Stimulated activated CD4-positive, alpha-beta T cell treated with anti-CD3 and anti-CD28 coated beads, Interleukin-15, amount 100 ng/mL, for 1 hour (primary cell): ENCODE measurements around the gene DDX56.
"Not testable (repeated sequence)": the region's sequence is repeated elsewhere in the genome, so short reads cannot be mapped to it uniquely, and the experiment has no call there.

Experiments used
- DNase-seq, 2 donors: peaks; one replicate each; pipeline ENCODE4 v3.0.0-alpha.2; 2020; ENCODE audit warnings: low read depth in 1 of 2, low spot score in 1 of 2

Gene DDX56

GRCh38 chr7:44597181-44597580 lies 23.5 kb upstream of the DDX56 start:
- not testable (repeated sequence) for DNase-seq

DNA sequence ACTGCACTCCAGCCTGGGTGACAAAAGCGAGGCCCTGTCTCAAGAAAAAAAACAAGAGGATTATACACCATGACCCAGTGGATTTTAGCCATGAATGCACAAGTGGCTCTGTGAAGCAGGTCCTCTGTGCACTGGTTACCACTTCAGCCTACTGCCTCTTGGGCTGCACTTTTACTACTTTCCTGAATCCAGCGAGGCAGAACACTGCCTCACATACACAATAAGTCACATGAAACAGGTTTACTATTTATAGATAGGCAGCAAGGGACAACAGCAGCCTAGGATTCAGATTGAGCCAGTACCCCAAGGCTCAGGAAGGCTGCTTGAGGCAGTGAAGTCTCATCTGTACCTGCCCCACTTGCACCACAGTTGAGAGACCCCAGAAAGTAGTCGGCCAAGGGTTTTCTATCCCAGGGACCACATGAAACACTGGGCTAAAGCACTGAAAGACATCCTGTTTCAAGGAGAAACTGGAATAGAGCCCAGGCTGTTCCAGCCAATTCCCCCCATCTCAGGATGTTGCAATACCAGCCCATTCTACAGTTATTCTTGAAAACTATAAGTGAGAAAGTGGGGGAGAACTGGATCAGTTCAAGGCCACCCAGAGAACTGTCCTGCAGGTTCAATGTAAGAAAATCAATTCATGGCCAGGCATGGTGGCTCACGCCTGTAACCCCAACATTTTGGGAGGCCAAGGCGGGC lies 22.4 kb upstream of the DDX56 start:
- DNase-seq, result no peak

DNA sequence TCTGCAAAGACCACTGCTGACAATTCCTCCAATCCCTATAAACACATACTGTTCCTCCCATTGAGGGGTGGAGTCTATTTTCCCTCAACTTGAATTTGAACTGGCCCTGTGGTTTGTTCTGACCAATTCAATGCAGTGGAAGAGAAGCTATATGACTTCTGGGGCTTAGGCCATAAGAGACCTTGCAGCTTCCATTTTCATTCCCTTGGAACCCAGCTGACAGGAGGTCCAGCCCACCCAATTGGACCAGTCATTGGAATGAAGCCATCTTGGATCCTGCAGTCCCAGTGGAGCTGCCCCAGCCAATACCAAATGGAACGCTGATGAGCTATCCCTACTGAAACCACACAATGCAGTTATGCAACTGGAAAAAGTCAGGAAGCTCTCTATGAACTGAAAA lies 17.2 kb upstream of the DDX56 start:
- no peak for DNase-seq

DNA sequence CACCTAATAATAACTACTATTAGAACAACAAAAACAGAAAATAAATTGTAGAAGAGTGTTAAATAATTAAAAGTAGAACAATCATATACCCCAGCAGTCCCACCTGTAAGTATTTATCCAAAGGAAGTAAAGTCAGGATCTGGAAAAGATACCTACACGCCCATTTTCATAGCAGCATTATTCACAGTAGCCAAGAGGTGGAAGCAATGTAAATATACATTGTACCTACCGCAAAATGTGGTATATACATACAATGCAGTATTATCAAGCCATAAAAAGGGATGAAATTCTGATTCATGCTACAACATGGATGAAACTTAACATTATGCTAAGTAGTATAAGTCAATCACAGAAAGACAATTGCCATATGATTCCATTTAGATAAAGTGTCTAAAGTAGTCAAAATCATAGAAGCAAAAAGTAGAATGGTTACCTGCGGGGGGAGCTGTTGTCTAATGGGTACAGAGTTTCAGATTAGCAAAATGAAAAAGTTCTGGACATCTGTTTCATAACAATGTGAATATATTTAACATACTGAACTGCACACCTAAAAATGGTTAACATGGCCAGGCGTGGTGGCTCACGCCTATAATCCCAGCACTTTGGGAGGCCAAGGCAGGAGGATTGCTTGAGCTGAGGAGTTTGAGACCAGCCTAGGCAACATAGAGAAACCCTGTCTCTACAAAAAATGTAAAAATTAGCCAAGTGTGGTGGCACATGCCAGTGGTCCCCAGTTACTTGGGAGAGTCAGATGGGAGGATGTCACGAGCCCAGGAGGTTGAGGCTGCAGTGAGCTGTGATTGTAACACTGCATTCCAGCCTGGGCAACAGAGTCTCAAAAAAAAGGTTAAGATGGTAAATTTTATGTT lies 14.4 kb upstream of the DDX56 start:
- peak in 1 of 2 donors; percentile 26 for DNase-seq

- DNase-seq, result no peak
Observed at GRCh38 chr7:44583146-44583865, 9.6 kb upstream of the DDX56 start.

DNA sequence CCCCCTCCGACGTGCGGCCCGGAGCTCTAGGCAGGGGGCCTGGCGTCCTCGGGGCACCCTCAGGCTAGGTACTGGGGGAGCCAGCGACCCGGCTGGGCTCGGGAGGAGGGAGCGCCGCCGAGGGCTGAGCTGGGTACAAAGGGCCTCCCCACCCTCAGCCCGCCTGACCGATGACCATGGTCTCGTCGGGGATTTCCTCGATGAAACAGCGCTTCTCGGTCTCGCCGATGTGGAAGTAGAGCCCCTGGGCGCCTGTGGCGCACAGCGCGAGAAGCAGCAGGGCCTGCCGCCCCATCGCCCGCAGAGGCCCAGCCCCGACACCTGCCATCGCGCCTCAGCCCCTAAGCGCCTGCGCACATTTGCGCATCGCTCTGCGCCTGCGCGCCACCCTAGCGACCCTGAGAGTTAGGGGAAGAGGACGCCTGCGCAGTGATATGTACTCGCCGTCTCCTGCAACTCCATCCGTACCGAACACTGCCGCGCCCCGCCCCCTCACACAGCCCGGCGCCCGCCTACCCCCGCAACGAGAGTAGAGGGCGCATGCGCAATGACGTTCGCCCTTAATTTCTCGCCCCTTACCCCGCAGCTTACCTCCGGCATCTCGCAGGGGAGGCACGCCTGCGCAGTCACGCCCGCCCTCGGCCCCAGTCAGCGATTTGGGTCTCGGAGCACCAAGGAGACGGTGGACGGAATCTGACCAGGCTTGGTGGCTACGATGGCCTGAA lies 8.3 kb upstream of the DDX56 start, which contains the start of gene TMED4:
TSS of gene TMED4 (minus strand) at position 353 of the 725 bp plus-strand sequence. CDS start at position 328, 25 bp downstream.
- DNase-seq, result peak; percentile 100

GRCh38 chr7:44580945-44581878 lies 7.5 kb upstream of the DDX56 start:
- DNase-seq, result peak in 1 of 2 donors; percentile 15

GRCh38 chr7:44576228-44576627 lies 2.5 kb upstream of the DDX56 start:
- DNase-seq, result no peak

- DNase-seq, result no peak
Observed at GRCh38 chr7:44575054-44575453, 1.3 kb upstream of the DDX56 start.

GRCh38 chr7:44574287-44574872 lies 672 bp upstream of the DDX56 start:
- DNase-seq, result no peak

GRCh38 chr7:44572771-44573170 lies 937 bp downstream of the DDX56 start:
- no peak for DNase-seq

DNA sequence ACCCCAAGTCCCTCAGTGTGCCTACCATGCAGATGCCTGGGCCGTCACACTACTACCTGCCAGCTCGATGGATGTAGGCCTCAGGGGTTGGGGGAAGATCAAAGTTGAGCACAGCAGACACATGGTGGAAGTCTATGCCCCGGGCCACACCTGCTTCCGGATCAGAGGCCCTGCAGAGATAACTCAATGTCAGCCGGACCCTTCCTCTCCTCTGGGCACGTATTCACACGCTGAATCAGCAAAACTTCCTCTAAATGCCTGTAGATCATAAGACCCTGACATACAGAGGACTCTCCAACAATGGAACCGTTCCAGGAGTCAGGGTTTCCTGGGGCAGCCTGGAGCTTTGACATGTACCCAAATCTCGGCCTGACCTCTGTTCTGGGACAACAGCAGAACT lies 3.7 kb downstream of the DDX56 start:
- DNase-seq, result no peak

- no peak for DNase-seq
Observed at GRCh38 chr7:44568771-44569560, 4.7 kb downstream of the DDX56 start.

DNA sequence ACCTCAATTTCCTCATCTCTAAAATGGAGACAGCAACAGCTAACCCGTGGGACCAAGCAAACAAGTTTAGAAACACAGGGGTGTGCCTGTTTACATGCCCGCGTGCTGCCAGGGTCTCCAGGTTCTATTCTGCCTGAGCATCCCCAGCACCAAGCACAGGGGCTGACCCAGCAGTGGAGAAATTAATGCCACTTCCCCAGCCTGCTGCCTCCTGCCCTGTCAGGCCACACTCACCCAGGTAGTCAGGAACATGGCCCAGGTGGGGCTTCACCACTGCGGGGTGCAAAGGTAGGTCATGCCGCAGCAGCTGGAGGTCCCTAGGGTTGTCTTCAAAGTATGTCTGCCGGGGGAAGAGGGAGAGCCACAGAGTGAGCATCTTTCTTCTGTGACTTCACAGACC lies 5.8 kb downstream of the DDX56 start:
- DNase-seq, result no peak

GRCh38 chr7:44566680-44567079 lies 7.0 kb downstream of the DDX56 start:
- no peak for DNase-seq

GRCh38 chr7:44565795-44566559 lies 7.7 kb downstream of the DDX56 start:
- no peak for DNase-seq

DNA sequence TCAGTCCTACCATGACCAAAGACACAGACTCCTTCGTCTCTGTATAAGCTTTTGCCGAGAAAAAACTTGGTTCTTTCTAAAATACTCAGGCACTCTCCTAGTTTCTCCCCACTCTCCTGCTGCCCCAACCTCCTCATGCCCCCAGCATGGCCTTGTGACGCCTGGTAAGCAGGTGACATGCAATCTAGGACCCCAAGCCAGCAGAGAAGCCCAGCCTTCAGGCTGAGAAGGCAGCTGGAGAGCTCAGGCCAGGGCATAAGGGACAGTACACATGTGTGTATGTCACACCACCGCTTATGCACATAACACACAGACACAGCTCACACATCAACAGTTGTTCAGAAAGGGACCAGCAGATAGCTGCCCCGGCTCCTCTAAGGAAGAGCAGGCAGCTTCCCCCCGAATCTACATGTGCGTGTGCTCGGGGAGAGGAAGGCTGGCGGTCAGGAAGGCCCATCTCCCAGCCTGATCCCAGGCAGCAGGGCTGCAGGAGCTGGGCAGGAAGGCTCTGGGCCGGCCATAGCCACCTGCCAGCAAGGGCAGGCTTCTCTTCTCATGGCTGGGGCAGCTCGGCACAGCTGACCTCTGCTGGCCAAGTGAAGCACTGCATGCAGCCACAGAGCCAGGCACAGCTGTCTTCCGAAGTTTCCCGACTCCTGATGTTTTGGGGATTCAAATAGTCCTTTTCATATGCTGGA lies 8.5 kb downstream of the DDX56 start:
- DNase-seq, result peak; percentile 25 to 53
